NCI-H2029 (cell line): ENCODE results near the gene PUSL1.
A peak's percentile ranks its signal among the peaks of the same experiment; 100 is the strongest.

Experiments used
- DNase-seq: peaks from one replicate; lab custom pipeline; 2025; lab: John Stamatoyannopoulos, UW

The PUSL1 gene

GRCh38 chr1:1325288-1326074 lies 17.1 kb downstream of the PUSL1 start:
- DNase-seq = no peak

GRCh38 chr1:1326075-1326605 lies 17.7 kb downstream of the PUSL1 start:
- no peak for DNase-seq

GRCh38 chr1:1327291-1327690 lies 18.9 kb downstream of the PUSL1 start:
- DNase-seq = no peak

- DNase-seq = no peak
These were observed 19.9 kb downstream of the PUSL1 start for GRCh38 chr1:1328254-1328653.

GRCh38 chr1:1329304-1330210 lies 21.2 kb downstream of the PUSL1 start:
- DNase-seq = no peak

GRCh38 chr1:1330366-1331067 lies 22.1 kb downstream of the PUSL1 start:
- no peak for DNase-seq

GRCh38 chr1:1331068-1331965 lies 22.9 kb downstream of the PUSL1 start, which contains the start of gene TAS1R3:
TAS1R3 (plus strand) TSS chr1:1331280; CDS start chr1:1331346, 66 bp downstream.
- DNase-seq = no peak

- no peak for DNase-seq
These were observed 23.8 kb downstream of the PUSL1 start for GRCh38 chr1:1332031-1332755.

- peak; percentile 16 for DNase-seq
These were observed 24.5 kb downstream of the PUSL1 start for GRCh38 chr1:1332774-1333480.

GRCh38 chr1:1333551-1334241 lies 25.3 kb downstream of the PUSL1 start:
- DNase-seq = no peak

- no peak for DNase-seq
These were observed 26.4 kb downstream of the PUSL1 start for GRCh38 chr1:1334835-1335234.

- no peak for DNase-seq
These were observed 26.9 kb downstream of the PUSL1 start for GRCh38 chr1:1335283-1335682.

GRCh38 chr1:1335792-1336248 lies 27.4 kb downstream of the PUSL1 start:
- DNase-seq = no peak

GRCh38 chr1:1336446-1336845 lies 28.0 kb downstream of the PUSL1 start:
- DNase-seq = no peak

GRCh38 chr1:1336931-1337792 lies 28.8 kb downstream of the PUSL1 start:
- no peak for DNase-seq

- no peak for DNase-seq
These were observed 29.4 kb downstream of the PUSL1 start for GRCh38 chr1:1337793-1338147.

GRCh38 chr1:1338278-1338677 lies 29.9 kb downstream of the PUSL1 start:
- DNase-seq = no peak

- DNase-seq = no peak
These were observed 31.8 kb downstream of the PUSL1 start for GRCh38 chr1:1340185-1340584.
